HL-60 (cell line): ENCODE results near the gene ROR1.

Source experiments
- CTCF ChIP-seq: IDR thresholded peaks from one replicate; pipeline ENCODE4 v1.5.1; 2011; ENCODE audit warnings: low read length, control low read depth, inconsistent platforms; ENCODE audit not compliant: insufficient read depth
- POLR2AphosphoS5 ChIP-seq: IDR thresholded peaks from 2 replicates; pipeline ENCODE4 v1.6.1; 2012; ENCODE audit warnings: low read depth
- REST ChIP-seq: IDR thresholded peaks from 2 replicates; pipeline ENCODE4 v1.6.1; 2012; ENCODE audit warnings: low read depth; ENCODE audit not compliant: insufficient replicate concordance

DNA sequence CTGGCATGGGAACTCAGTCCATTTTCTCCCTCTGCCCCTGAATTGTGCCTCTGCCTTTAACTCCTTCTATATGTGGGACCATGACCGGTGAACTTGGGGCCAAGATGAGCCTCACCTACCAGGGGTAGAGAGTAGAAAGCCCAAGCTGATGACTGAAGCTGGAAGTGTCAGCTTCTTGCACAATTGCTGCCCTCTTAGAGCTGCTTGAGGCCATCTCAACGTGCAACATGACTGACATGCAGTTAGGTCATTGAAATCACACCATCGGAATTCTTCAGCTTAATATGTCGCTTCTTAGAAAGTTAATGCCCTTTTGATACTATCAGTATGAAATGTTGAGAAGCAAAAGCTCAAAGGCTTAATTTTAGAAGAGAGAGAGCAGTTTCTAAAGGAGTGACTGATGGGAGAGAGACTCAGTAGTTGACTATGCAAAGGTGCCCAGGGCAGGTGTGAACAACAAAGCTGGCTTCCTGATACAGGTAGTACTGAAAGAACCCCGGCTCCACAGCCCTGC lies 340.3 kb downstream of the ROR1 start:
- TF ChIP-seq POLR2AphosphoS5: no peak
- TF ChIP-seq CTCF: no peak
- no peak for TF ChIP-seq REST
